ENCODE measurements around the gene PALM3.

GRCh38 chr19:14101003-14101545 lies 39.2 kb upstream of the PALM3 start:
- TF ChIP-seq POLR2AphosphoS5 (IDR thresholded peaks at IDR 0.05; ENCODE audit: low read depth, low read length) = no peak
- TF ChIP-seq POLR2A (IDR thresholded peaks at IDR 0.05; ENCODE audit: low read depth, low read length) = no peak

All from GM12892 (cell line).